ENCODE measurements around the gene TMSB15C.
"Not testable (repeated sequence)": the region's sequence is repeated elsewhere in the genome, so short reads cannot be mapped to it uniquely, and the experiment has no call there.

Gene TMSB15C

DNA sequence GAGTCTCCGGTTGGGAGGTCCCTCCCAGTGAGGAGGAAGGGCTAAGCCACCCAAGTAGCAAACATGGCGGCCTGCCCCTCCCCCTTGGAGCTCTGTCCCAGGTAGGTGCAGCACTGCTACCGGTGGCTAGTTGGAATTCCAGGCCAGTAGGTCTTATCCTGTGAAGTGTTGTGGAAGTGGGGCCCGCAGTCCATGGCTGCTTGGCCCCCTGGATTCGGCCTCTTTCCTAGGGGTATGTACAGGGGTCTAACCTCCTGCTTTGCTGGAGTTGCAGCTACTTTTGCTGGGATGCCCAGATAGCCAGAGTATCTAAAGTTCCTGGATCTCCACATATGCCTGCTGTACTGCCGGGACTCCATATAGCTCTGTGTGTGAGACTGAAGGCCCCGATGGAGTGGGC lies 9.9 kb upstream of the TMSB15C start:
- TF ChIP-seq, protein P1, sequence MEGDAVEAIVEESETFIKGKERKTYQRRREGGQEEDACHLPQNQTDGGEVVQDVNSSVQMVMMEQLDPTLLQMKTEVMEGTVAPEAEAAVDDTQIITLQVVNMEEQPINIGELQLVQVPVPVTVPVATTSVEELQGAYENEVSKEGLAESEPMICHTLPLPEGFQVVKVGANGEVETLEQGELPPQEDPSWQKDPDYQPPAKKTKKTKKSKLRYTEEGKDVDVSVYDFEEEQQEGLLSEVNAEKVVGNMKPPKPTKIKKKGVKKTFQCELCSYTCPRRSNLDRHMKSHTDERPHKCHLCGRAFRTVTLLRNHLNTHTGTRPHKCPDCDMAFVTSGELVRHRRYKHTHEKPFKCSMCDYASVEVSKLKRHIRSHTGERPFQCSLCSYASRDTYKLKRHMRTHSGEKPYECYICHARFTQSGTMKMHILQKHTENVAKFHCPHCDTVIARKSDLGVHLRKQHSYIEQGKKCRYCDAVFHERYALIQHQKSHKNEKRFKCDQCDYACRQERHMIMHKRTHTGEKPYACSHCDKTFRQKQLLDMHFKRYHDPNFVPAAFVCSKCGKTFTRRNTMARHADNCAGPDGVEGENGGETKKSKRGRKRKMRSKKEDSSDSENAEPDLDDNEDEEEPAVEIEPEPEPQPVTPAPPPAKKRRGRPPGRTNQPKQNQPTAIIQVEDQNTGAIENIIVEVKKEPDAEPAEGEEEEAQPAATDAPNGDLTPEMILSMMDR (IDR thresholded peaks at IDR 0.05): no peak
- H3K4me3 ChIP-seq: no peak overlapping the region
- peaks cover 0 to 4% (median 0%) of the 10 kb centered on the region in 4 donors for H3K4me1 ChIP-seq
- no peaks in the 10 kb centered on the region for H3K36me3 ChIP-seq
- no peaks in the 10 kb centered on the region for H3K9me3 ChIP-seq
- intact Hi-C loops (cut with DNase I; ENCODE audit: low total_unique reads): no loop called here
- DNase-seq: no peak
- H3K27ac ChIP-seq: no peak overlapping the region
- no peaks in the 10 kb centered on the region for H3K27me3 ChIP-seq

DNA sequence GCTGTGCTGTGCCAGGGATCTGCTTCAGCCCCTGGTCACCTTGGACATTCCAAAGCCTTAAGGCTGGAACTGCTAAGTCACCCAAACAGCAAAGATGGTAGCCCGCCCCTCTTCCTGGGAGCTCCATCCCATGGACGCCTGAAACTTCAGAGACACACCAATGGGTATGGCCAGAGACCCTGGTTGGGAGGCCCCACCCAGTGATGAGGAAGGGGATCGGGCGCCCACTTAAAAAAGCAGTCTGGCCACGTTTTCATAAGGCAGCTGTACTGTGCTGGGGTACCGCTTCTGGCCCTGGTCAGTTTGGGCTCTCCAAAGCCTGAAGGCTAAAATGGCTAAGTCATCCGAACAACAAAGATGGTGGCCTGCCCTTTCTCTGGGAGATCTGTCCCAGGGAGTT lies 9.4 kb upstream of the TMSB15C start:
- TF ChIP-seq, protein P1 (IDR thresholded peaks at IDR 0.05): no peak
- H3K9me3 ChIP-seq: no peaks in the 10 kb centered on the region
- no peak overlapping the region for H3K4me3 ChIP-seq
- no peaks in the 10 kb centered on the region for H3K27me3 ChIP-seq
- intact Hi-C loops (cut with DNase I; ENCODE audit: low total_unique reads): no loop called here
- DNase-seq: no peak
- H3K27ac ChIP-seq: no peak overlapping the region
- peaks cover 0 to 4% (median 0%) of the 10 kb centered on the region in 4 donors for H3K4me1 ChIP-seq
- no peaks in the 10 kb centered on the region for H3K36me3 ChIP-seq

DNA sequence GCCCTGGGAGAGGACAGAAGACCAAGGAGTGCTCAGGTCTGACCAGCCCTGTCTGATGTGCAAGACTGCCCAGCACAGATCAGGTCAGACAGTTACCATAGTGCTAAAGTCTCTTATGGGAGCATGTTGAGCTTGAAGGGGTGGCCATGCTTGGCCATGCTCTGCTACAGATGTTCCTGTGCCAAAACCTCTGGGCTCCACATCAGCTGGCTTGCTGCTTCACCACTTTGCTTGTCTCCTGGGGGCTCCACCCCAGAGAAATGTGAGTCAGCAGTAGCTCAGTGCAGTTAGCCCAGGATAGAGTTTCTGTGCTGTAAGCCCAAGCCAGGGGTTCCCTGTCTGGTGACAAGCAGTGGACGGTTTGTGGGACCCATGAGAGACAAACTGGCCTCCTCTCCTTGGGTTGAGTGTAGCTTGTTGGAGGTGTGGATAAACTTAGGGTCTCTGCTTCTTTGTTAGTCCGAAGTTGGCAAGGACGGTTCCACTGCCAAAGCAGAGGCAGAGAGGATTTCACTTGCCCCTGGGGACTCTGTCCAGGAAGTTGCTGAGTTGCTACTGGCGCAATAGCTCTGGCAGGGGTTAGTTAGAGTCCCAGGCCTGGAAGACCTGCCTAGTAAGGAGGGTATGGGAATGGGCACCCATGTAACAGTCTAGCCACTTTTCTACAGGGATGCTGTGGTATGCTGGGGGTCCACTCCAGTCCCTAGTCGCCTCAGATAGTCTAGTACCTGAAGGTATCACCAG lies 8.7 kb upstream of the TMSB15C start:
- intact Hi-C loops (cut with DNase I; ENCODE audit: low total_unique reads): no loop called here
- no peak overlapping the region for H3K4me3 ChIP-seq
- H3K27ac ChIP-seq: no peak overlapping the region
- TF ChIP-seq, protein P1 (IDR thresholded peaks at IDR 0.05): no peak
- no peak for DNase-seq
- H3K4me1 ChIP-seq: peaks cover 0 to 4% (median 0%) of the 10 kb centered on the region in 4 donors
- H3K36me3 ChIP-seq: no peaks in the 10 kb centered on the region
- no peaks in the 10 kb centered on the region for H3K9me3 ChIP-seq
- no peaks in the 10 kb centered on the region for H3K27me3 ChIP-seq

DNA sequence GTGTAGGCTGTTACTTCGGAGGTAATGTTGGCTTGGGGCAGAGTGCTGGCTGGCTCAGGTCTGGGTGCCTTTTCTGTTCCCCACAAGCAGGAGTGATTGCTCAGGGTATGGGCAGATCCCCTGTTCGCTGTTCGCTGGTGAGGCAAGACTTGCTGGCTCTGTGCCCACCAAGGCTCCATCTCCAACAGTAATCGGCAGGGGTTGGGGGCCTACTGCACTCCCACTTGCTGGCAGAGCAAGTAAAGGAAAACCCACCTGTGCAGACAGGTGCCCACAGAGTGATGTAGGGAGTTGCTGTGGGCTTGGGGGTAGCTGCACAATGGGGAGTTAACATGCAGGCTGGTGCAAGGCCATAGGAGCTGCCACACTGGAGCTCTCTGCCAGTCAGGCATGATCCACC lies 8.0 kb upstream of the TMSB15C start:
- no peaks in the 10 kb centered on the region for H3K36me3 ChIP-seq
- TF ChIP-seq, protein P1 (IDR thresholded peaks at IDR 0.05): no peak
- H3K4me3 ChIP-seq: no peak overlapping the region
- H3K27ac ChIP-seq: no peak overlapping the region
- peaks cover 0 to 4% (median 0%) of the 10 kb centered on the region in 4 donors for H3K4me1 ChIP-seq
- H3K27me3 ChIP-seq: no peaks in the 10 kb centered on the region
- no peaks in the 10 kb centered on the region for H3K9me3 ChIP-seq
- intact Hi-C loops (cut with DNase I; ENCODE audit: low total_unique reads): no loop called here
- no peak for DNase-seq

DNA sequence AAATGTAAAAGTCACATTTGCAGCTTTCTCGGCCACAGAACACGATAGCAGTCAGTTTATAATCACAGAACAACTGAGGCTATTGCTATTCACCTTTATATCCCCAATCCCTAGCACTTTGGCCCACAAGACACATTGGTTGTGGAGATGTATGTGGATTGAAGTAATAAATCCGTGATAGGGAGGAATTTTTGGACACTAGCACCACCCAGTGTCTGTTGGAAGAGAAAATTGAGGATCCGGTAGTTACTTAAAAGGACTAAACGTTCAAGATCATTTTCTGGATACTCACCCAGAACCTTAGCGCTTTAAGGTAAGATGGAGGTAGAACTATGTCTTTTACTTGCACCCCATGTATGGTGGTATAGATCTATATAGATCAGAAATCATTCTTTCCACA lies 1.8 kb upstream of the TMSB15C start:
- intact Hi-C loops (cut with DNase I; ENCODE audit: low total_unique reads); H3K9me3 ChIP-seq; H3K4me1 ChIP-seq; H3K4me3 ChIP-seq; H3K36me3 ChIP-seq; DNase-seq; H3K27me3 ChIP-seq; H3K27ac ChIP-seq: not testable (repeated sequence)

DNA sequence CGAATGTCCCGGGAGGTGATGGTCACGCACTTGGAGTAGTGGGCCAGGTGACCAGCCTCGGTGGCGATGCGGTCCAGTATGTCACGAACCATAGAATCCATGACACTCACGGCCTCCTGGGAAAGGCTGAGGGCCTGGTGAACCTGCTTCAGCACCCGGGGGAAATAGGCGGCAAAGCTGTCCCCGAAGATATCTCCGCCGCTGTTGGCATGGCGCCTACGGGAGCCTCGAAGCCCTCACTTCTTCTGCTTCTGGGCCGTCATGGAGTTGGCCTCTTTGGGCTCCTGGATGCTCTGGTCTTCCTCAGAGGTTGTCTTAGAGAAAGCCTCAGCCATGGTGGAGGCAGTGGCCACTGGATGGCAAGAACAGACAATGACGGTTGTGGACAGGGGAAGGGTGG lies 13.4 kb downstream of the TMSB15C start:
- intact Hi-C loops (cut with DNase I; ENCODE audit: low total_unique reads); H3K4me1 ChIP-seq; H3K4me3 ChIP-seq; DNase-seq; H3K9me3 ChIP-seq; H3K36me3 ChIP-seq; H3K27me3 ChIP-seq; H3K27ac ChIP-seq: not testable (repeated sequence)

DNA sequence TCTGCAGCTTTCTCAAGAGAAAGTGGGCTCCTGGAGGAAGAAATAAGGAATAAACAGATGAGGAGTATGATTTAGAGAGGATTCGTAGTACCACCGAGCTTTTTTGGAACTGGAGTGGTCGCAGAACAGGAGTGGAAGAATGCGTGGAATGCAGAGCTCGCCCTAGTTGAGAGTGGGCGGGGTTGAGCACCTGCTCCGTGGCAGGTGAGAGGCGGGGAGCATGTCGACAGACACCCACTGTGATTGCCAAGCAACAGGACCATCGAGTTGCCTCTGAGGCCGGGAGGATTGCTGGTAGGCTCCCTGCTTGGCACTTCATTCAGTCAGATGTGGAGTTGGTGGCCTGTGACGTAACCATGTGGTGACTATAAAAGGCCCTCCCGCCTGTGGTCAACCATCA lies 21.1 kb downstream of the TMSB15C start:
- H3K9me3 ChIP-seq; H3K4me1 ChIP-seq; H3K27me3 ChIP-seq; H3K36me3 ChIP-seq; intact Hi-C loops (cut with DNase I; ENCODE audit: low total_unique reads); H3K4me3 ChIP-seq; H3K27ac ChIP-seq; DNase-seq: not testable (repeated sequence)
